Measurements from ENCODE around the gene EMID1.

EMID1 gene

DNA sequence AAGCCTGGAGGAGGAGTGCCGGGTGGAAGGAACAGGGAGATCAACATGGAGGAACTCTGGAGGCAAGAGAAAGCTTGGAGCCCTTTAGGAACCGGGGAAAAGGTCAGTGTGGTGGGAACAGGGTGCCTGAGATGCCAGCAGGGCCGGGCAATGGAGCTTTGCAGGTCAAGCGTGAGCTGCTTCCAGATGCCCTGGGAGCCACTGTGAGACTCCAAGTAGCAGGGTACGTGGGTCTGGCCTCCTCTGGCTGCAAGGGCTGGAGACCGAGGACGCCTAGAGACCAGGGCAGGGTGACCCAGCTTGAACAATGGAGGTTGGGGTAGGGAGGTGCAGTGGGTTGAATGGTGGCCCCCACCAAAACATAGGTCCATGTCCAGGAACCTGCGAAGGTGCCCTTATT, 15.6 kb upstream of the EMID1 start:
- TF ChIP-seq, protein P1, sequence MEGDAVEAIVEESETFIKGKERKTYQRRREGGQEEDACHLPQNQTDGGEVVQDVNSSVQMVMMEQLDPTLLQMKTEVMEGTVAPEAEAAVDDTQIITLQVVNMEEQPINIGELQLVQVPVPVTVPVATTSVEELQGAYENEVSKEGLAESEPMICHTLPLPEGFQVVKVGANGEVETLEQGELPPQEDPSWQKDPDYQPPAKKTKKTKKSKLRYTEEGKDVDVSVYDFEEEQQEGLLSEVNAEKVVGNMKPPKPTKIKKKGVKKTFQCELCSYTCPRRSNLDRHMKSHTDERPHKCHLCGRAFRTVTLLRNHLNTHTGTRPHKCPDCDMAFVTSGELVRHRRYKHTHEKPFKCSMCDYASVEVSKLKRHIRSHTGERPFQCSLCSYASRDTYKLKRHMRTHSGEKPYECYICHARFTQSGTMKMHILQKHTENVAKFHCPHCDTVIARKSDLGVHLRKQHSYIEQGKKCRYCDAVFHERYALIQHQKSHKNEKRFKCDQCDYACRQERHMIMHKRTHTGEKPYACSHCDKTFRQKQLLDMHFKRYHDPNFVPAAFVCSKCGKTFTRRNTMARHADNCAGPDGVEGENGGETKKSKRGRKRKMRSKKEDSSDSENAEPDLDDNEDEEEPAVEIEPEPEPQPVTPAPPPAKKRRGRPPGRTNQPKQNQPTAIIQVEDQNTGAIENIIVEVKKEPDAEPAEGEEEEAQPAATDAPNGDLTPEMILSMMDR (conservative IDR thresholded peaks at IDR 0.05; ENCODE audit: low read depth, low read length) = no peak

GRCh38 chr22:29190918-29191317, 14.8 kb upstream of the EMID1 start:
- TF ChIP-seq, protein P1 (conservative IDR thresholded peaks at IDR 0.05; ENCODE audit: low read depth, low read length) = no peak
- Histone ChIP-seq H3K4me1 (ENCODE audit: low read depth, poor library complexity, severe bottlenecking) (no peaks in the 10 kb centered on the region), H3K27me3 (ENCODE audit: insufficient read depth, low read depth) (no peaks in the 10 kb centered on the region), H4K20me1 (ENCODE audit: insufficient read depth) (no peaks in the 10 kb centered on the region), H2AFZ (ENCODE audit: low read depth) (no peak overlapping the region), H3K4me3 (IDR thresholded peaks at IDR 0.05; ENCODE audit: insufficient read depth, low read depth, low read length) (no peak overlapping the region), H3K4me2 (no peak overlapping the region), H3K9ac (no peak overlapping the region), H3K27ac (no peak overlapping the region), H3K36me3 (ENCODE audit: insufficient read depth) (no peaks in the 10 kb centered on the region), H3K79me2 (ENCODE audit: insufficient read depth, low read depth) (no peaks in the 10 kb centered on the region)

More for the DNA sequence above, 15.6 kb upstream of the EMID1 start:
- Histone ChIP-seq H3K36me3 (ENCODE audit: insufficient read depth) (no peaks in the 10 kb centered on the region), H2AFZ (ENCODE audit: low read depth) (no peak overlapping the region), H3K27ac (no peak overlapping the region), H3K4me2 (no peak overlapping the region), H3K4me3 (IDR thresholded peaks at IDR 0.05; ENCODE audit: insufficient read depth, low read depth, low read length) (no peak overlapping the region), H3K27me3 (ENCODE audit: insufficient read depth, low read depth) (no peaks in the 10 kb centered on the region), H3K79me2 (ENCODE audit: insufficient read depth, low read depth) (no peaks in the 10 kb centered on the region), H3K4me1 (ENCODE audit: low read depth, poor library complexity, severe bottlenecking) (no peaks in the 10 kb centered on the region), H4K20me1 (ENCODE audit: insufficient read depth) (no peaks in the 10 kb centered on the region), H3K9ac (no peak overlapping the region)

DNA sequence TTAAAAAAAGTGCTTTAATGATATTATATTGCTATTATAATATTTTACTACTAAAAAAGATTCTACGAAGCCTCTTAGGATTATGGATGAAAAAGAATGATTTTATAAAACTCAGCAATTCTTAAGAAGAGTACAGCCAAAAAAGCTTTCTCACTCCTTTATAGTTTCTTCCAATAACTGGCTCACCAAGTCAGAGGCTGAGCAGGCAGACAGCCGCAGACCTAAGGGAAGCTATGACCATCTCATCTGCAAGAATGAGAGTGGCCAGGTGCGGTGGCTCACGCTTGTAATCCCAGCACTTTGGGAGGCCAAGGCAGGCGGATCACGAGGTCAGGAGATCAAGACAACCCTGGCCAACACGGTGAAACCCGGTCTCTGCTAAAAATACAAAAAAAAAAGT, 12.7 kb upstream of the EMID1 start:
- Histone ChIP-seq H3K27me3 (ENCODE audit: insufficient read depth, low read depth) (no peaks in the 10 kb centered on the region), H3K27ac (no peak overlapping the region), H3K4me3 (IDR thresholded peaks at IDR 0.05; ENCODE audit: insufficient read depth, low read depth, low read length) (no peak overlapping the region), H3K79me2 (ENCODE audit: insufficient read depth, low read depth) (no peaks in the 10 kb centered on the region), H3K36me3 (ENCODE audit: insufficient read depth) (no peaks in the 10 kb centered on the region), H3K9ac (no peak overlapping the region), H3K4me1 (ENCODE audit: low read depth, poor library complexity, severe bottlenecking) (peaks cover 10% of the 10 kb centered on the region), H2AFZ (ENCODE audit: low read depth) (no peak overlapping the region), H4K20me1 (ENCODE audit: insufficient read depth) (no peaks in the 10 kb centered on the region), H3K4me2 (no peak overlapping the region)
- TF ChIP-seq, protein P1 (conservative IDR thresholded peaks at IDR 0.05; ENCODE audit: low read depth, low read length) = no peak

- TF ChIP-seq, protein P1 (conservative IDR thresholded peaks at IDR 0.05; ENCODE audit: low read depth, low read length) = no peak
- Histone ChIP-seq H3K27ac (no peak overlapping the region), H4K20me1 (ENCODE audit: insufficient read depth) (no peaks in the 10 kb centered on the region)
These were observed 11.5 kb upstream of the EMID1 start for GRCh38 chr22:29194184-29194583.

More at GRCh38 chr22:29194184-29194583, 11.5 kb upstream of the EMID1 start:
- Histone ChIP-seq H3K27me3 (ENCODE audit: insufficient read depth, low read depth) (no peaks in the 10 kb centered on the region), H3K9ac (no peak overlapping the region), H3K79me2 (ENCODE audit: insufficient read depth, low read depth) (no peaks in the 10 kb centered on the region), H3K4me2 (no peak overlapping the region), H3K4me3 (IDR thresholded peaks at IDR 0.05; ENCODE audit: insufficient read depth, low read depth, low read length) (no peak overlapping the region), H3K36me3 (ENCODE audit: insufficient read depth) (no peaks in the 10 kb centered on the region), H3K4me1 (ENCODE audit: low read depth, poor library complexity, severe bottlenecking) (peaks cover 11% of the 10 kb centered on the region), H2AFZ (ENCODE audit: low read depth) (no peak overlapping the region)
